GM13977 (cell line): Measurements from ENCODE around the gene BRCA2.

ENCODE experiments used
- DNase-seq: peaks from one replicate; pipeline ENCODE4 v3.0.0; 2012; ENCODE audit warnings: low spot score
- in situ Hi-C: fragments of 300-500 bp; cut with MboI; formaldehyde crosslinking; loops from one replicate; pipeline ENCODE4 v1.12.0; 2022; ENCODE audit warnings: low sequenced_read_pairs, low pct_unique_long_range_greater_than_20kb, mixed read lengths, inconsistent platforms; ENCODE audit not compliant: unreplicated experiment
- TF ChIP-seq, protein P1 (sequence below): IDR thresholded peaks from 2 replicates; pipeline ENCODE4 v1.5.1; 2012; ENCODE audit warnings: mild to moderate bottlenecking, control low read depth; ENCODE audit not compliant: insufficient read depth; ENCODE audit errors: extremely low read depth, missing control alignments

The BRCA2 gene

DNA sequence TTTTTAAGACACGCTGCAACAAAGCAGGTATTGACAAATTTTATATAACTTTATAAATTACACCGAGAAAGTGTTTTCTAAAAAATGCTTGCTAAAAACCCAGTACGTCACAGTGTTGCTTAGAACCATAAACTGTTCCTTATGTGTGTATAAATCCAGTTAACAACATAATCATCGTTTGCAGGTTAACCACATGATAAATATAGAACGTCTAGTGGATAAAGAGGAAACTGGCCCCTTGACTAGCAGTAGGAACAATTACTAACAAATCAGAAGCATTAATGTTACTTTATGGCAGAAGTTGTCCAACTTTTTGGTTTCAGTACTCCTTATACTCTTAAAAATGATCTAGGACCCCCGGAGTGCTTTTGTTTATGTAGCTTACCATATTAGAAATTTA lies 1.2 kb downstream of the BRCA2 start:
- DNase-seq, result no peak
- TF ChIP-seq, protein P1, sequence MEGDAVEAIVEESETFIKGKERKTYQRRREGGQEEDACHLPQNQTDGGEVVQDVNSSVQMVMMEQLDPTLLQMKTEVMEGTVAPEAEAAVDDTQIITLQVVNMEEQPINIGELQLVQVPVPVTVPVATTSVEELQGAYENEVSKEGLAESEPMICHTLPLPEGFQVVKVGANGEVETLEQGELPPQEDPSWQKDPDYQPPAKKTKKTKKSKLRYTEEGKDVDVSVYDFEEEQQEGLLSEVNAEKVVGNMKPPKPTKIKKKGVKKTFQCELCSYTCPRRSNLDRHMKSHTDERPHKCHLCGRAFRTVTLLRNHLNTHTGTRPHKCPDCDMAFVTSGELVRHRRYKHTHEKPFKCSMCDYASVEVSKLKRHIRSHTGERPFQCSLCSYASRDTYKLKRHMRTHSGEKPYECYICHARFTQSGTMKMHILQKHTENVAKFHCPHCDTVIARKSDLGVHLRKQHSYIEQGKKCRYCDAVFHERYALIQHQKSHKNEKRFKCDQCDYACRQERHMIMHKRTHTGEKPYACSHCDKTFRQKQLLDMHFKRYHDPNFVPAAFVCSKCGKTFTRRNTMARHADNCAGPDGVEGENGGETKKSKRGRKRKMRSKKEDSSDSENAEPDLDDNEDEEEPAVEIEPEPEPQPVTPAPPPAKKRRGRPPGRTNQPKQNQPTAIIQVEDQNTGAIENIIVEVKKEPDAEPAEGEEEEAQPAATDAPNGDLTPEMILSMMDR, result no peak
- in situ Hi-C loops, result loop anchor here (10.0 to 25.0 kb wide), 2 partner anchors 292 to 404 kb away; no protein-coding TSS in a partner anchor

DNA sequence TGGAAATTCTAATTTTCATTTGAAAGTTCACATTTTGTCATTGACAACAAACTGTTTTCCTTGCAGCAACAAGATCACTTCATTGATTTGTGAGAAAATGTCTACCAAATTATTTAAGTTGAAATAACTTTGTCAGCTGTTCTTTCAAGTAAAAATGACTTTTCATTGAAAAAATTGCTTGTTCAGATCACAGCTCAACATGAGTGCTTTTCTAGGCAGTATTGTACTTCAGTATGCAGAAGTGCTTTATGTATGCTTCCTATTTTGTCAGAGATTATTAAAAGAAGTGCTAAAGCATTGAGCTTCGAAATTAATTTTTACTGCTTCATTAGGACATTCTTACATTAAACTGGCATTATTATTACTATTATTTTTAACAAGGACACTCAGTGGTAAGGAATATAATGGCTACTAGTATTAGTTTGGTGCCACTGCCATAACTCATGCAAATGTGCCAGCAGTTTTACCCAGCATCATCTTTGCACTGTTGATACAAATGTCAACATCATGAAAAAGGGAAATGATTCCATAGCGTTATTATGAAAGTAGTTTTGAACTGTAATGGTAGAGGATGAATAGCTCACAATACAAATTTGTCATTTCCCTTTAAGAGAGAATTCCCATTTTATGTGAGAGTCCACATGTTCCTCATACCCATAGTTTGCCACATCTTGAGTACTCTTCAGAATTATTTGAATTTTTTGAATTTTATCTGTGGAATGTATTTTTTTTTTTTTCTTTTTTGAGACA lies 2.6 kb downstream of the BRCA2 start:
- TF ChIP-seq, protein P1, result no peak
- in situ Hi-C loops, result loop anchor here (10.0 to 25.0 kb wide), 2 partner anchors 293 to 406 kb away; no protein-coding TSS in a partner anchor
- no peak for DNase-seq

DNA sequence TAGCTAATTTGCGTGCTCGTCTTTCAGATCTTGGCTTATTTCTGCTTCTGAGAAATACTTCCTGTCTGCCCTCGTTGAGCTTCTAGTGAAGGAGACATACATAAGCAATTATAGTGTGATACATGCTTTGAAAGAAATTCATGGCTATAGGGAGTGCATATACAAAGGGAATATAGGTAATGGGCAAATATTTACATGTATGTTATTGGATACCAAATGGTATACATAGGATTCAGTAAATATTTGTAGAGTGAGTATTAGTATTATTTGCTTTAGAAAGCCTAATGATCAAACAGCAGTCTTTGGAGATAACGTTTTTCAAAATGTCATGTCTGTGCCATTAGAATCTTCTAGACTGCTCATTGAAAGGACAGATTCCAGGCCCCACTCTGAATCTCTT lies 5.2 kb downstream of the BRCA2 start:
- no peak for DNase-seq
- in situ Hi-C loops, result loop anchor here (25.0 kb wide), 1 partner anchor 408 kb away; no protein-coding TSS in a partner anchor
- TF ChIP-seq, protein P1, result no peak

DNA sequence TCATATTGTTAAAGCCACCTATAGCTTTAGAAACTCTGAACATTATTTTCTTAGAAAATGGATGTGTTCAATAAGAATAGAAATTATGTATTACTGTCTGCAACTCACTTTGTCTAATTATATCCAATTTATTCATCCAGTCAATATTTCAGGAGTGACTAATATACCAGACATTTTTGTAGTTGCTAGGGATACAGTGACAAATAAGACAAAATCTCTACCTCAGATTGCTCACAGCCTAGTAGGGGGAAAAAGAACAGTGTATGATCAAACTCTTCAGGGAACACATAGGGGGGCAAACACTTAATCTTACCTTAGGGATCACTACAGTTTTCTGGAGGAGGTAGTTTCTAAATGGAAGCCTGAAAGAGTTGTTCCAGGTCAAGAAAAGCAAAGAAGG lies 8.6 kb downstream of the BRCA2 start:
- TF ChIP-seq, protein P1, result no peak
- in situ Hi-C loops, result loop anchor here (25.0 kb wide), 1 partner anchor 412 kb away; no protein-coding TSS in a partner anchor
- no peak for DNase-seq

DNA sequence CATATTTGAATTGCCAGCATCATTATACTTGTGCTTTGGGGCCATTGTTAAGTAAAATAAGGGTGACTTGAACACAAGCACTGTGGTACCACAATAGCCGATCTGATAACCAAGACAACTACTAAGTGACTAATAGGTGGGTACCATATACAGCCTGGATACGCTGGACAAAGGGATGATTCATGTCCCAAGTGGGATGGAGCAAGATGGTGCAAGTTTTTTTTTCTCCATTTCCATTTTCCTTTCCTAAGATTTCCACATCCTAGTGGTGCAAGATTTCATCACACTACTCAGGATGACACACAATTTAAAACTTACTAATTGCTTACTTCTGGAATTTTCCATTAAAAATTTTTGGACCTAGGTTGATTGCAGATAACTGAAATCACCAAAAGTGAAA lies 15.1 kb downstream of the BRCA2 start:
- DNase-seq, result no peak
- in situ Hi-C loops, result no loop called here
- TF ChIP-seq, protein P1, result no peak

DNA sequence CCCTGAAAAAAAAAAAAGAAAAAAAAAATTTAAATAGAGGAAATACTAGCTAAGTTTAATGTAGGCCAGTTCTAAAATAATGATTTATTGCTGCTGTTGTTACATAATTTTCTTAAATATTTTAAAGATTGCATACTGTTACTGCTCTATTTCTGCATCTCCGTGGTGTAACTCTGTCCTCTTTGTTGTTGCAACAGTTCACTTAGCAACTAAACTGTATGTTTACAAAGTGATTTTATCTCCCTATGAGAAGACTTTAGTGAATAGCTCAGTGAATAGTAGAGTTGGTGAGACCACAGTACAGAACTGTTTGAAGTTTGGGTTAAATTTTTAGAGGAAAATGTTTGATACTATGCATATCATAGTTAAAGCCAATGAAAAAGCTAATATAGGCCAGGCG lies 19.4 kb downstream of the BRCA2 start:
- TF ChIP-seq, protein P1, result no peak
- no peak for DNase-seq
- in situ Hi-C loops, result no loop called here
